Osteoblast (primary cell): Measurements from ENCODE around the gene TRIM27. TPM values are rescaled to one million over a fixed set of nuclear protein-coding genes. Genes with fewer than 3 reads are reported as not detected.
A peak's percentile ranks its signal among the peaks of the same experiment; 100 is the strongest.

Source experiments
- DNase-seq: peaks from one replicate; pipeline ENCODE4 v3.0.0; 2011; ENCODE audit warnings: low spot score, mixed read lengths; ENCODE audit not compliant: insufficient read length; ENCODE audit errors: missing footprints
- H2AFZ ChIP-seq: 2 replicates; pipeline ENCODE4 v1.6.0; 2011; ENCODE audit warnings: mild to moderate bottlenecking, low read length
- H3K27ac ChIP-seq: 2 replicates; pipeline ENCODE4 v1.5.1; 2011; ENCODE audit warnings: mild to moderate bottlenecking, low read depth, low read length, moderate library complexity
- H3K27me3 ChIP-seq: 2 replicates; pipeline ENCODE4 v1.6.0; 2012; ENCODE audit warnings: mild to moderate bottlenecking, control low read depth, inconsistent platforms, low read length, moderate library complexity; ENCODE audit not compliant: insufficient read depth
- H3K36me3 ChIP-seq: 2 replicates; pipeline ENCODE4 v1.5.1; 2011; ENCODE audit warnings: mild to moderate bottlenecking, low read length, control low read depth, moderate library complexity; ENCODE audit not compliant: insufficient read depth
- H3K4me1 ChIP-seq: 2 replicates; pipeline ENCODE4 v1.5.1; 2011; ENCODE audit warnings: mild to moderate bottlenecking, low read length, control low read depth, moderate library complexity; ENCODE audit not compliant: insufficient read depth
- H3K4me2 ChIP-seq: 2 replicates; pipeline ENCODE4 v1.6.0; 2011; ENCODE audit warnings: mild to moderate bottlenecking, low read length; ENCODE audit not compliant: insufficient read depth
- H3K4me3 ChIP-seq: fragments of 200-600 bp; sonication (generic); 3 replicates; pipeline ENCODE4 v1.5.1; 2012; ENCODE audit warnings: mild to moderate bottlenecking, low read length, inconsistent platforms; ENCODE audit not compliant: insufficient read depth
- H3K79me2 ChIP-seq: 2 replicates; pipeline ENCODE4 v1.6.0; 2012; ENCODE audit warnings: mild to moderate bottlenecking, low read length, control low read depth, inconsistent platforms; ENCODE audit not compliant: insufficient read depth
- H3K9me3 ChIP-seq: 2 replicates; pipeline ENCODE4 v1.5.1; 2011; ENCODE audit warnings: low read depth, low read length, control low read depth
- H4K20me1 ChIP-seq: 2 replicates; pipeline ENCODE4 v1.6.0; 2012; ENCODE audit warnings: mild to moderate bottlenecking, low read length, control low read depth; ENCODE audit not compliant: insufficient read depth
- total RNA-seq: library from RNA; depleted of rRNA; stranded (reverse); fragments of >200 nt; gene quantifications from 2 replicates; pipeline ENCODE4 v1.2.3, GENCODE V29; 2012
- TF ChIP-seq, protein P1 (sequence below): IDR thresholded peaks from 2 replicates; pipeline ENCODE4 v1.5.1; 2011; ENCODE audit warnings: mild to moderate bottlenecking, low read depth, low read length, moderate library complexity; ENCODE audit errors: extremely low read depth

The TRIM27 gene
- total RNA-seq, 1 donor: 53.6 TPM

GRCh38 chr6:28922004-28922820 lies 1.6 kb downstream of the TRIM27 start:
- Histone ChIP-seq H3K4me2 (peak overlapping the region; percentile 98), H3K9me3 (no peaks in the 10 kb centered on the region), H3K27me3 (no peaks in the 10 kb centered on the region), H2AFZ (peak overlapping the region; percentile 94), H3K4me3 (peak overlapping the region; percentile 97), H3K36me3 (peaks cover 37% of the 10 kb centered on the region), H3K27ac (peak overlapping the region; percentile 78), H3K4me1 (peaks cover 9% of the 10 kb centered on the region), H3K79me2 (peaks cover 52% of the 10 kb centered on the region), H4K20me1 (peaks cover 28% of the 10 kb centered on the region)
- DNase-seq: peak; percentile 87
- TF ChIP-seq, protein P1, sequence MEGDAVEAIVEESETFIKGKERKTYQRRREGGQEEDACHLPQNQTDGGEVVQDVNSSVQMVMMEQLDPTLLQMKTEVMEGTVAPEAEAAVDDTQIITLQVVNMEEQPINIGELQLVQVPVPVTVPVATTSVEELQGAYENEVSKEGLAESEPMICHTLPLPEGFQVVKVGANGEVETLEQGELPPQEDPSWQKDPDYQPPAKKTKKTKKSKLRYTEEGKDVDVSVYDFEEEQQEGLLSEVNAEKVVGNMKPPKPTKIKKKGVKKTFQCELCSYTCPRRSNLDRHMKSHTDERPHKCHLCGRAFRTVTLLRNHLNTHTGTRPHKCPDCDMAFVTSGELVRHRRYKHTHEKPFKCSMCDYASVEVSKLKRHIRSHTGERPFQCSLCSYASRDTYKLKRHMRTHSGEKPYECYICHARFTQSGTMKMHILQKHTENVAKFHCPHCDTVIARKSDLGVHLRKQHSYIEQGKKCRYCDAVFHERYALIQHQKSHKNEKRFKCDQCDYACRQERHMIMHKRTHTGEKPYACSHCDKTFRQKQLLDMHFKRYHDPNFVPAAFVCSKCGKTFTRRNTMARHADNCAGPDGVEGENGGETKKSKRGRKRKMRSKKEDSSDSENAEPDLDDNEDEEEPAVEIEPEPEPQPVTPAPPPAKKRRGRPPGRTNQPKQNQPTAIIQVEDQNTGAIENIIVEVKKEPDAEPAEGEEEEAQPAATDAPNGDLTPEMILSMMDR: no peak

- Histone ChIP-seq H3K4me3 (no peak overlapping the region), H3K36me3 (peaks cover 54% of the 10 kb centered on the region), H2AFZ (no peak overlapping the region), H3K79me2 (peaks cover 58% of the 10 kb centered on the region), H3K27ac (no peak overlapping the region), H3K4me2 (no peak overlapping the region), H4K20me1 (peaks cover 30% of the 10 kb centered on the region), H3K9me3 (no peaks in the 10 kb centered on the region), H3K27me3 (no peaks in the 10 kb centered on the region), H3K4me1 (peaks cover 9% of the 10 kb centered on the region)
- TF ChIP-seq, protein P1: no peak
- DNase-seq: no peak
Observed at GRCh38 chr6:28920281-28920680, 3.5 kb downstream of the TRIM27 start.

DNA sequence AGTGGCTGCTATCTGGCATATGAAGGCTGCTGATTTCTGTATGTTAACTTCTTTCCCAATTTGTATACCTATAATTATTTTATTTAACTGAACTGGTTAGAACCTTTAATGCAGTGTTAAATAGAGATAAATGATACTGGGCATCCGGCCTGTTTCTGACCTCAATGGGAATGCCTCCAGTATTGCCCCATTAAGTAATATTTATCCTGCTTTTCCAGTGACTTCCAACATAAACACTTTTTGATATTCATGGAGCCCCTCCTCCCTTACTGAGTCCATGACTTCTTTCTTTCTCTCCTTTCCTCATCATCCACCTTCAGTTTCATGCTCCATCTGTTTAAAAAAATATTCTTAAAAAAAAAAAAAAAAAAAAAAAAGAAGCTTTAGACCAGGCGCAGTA lies 8.8 kb downstream of the TRIM27 start:
- H3K9me3 ChIP-seq: no peaks in the 10 kb centered on the region
- peaks cover 23% of the 10 kb centered on the region for H3K79me2 ChIP-seq
- DNase-seq: no peak
- H3K27ac ChIP-seq: no peak overlapping the region
- H3K4me3 ChIP-seq: no peak overlapping the region
- no peaks in the 10 kb centered on the region for H3K27me3 ChIP-seq
- H4K20me1 ChIP-seq: peaks cover 8% of the 10 kb centered on the region
- H2AFZ ChIP-seq: no peak overlapping the region
- H3K36me3 ChIP-seq: peaks cover 78% of the 10 kb centered on the region
- H3K4me2 ChIP-seq: no peak overlapping the region
- TF ChIP-seq, protein P1: no peak
- H3K4me1 ChIP-seq: no peaks in the 10 kb centered on the region

- H3K4me3 ChIP-seq: no peak overlapping the region
- peaks cover 73% of the 10 kb centered on the region for H3K36me3 ChIP-seq
- H3K27me3 ChIP-seq: no peaks in the 10 kb centered on the region
- H3K4me2 ChIP-seq: no peak overlapping the region
- peaks cover 4% of the 10 kb centered on the region for H4K20me1 ChIP-seq
- H3K27ac ChIP-seq: peak overlapping the region; percentile 1
- peaks cover 8% of the 10 kb centered on the region for H3K79me2 ChIP-seq
- no peak for DNase-seq
- no peak overlapping the region for H2AFZ ChIP-seq
- TF ChIP-seq, protein P1: no peak
- peaks cover 11% of the 10 kb centered on the region for H3K4me1 ChIP-seq
- no peaks in the 10 kb centered on the region for H3K9me3 ChIP-seq
Observed at GRCh38 chr6:28910901-28911690, 12.7 kb downstream of the TRIM27 start.
